ENCODE measurements around the gene DNAJC15. TPM values are rescaled to one million over a fixed set of nuclear protein-coding genes. Genes with fewer than 3 reads are reported as not detected.

The DNAJC15 gene
- total RNA-seq, 2 donors from 2014 or later: 29.7 to 46.9 TPM

DNA sequence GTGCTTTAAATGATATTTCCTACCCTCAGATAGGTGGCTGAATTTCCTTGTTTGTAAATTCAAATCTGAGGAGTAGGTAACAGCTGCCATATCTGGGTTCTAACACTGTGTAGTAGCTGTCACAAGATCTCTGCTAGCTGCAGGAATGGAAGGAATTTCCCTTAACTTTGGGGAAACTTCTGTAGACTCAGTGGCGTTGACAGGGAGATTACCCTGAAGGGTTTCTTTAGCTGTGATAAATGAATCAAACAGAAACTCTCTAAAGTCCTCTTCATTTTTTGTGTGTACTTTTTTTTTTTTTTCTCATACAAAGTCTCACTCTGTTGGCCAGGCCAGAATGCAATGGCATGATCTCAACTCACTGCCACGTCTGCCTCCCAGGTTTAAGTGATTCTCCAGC lies 26.0 kb upstream of the DNAJC15 start:
- TF ChIP-seq, protein P1, sequence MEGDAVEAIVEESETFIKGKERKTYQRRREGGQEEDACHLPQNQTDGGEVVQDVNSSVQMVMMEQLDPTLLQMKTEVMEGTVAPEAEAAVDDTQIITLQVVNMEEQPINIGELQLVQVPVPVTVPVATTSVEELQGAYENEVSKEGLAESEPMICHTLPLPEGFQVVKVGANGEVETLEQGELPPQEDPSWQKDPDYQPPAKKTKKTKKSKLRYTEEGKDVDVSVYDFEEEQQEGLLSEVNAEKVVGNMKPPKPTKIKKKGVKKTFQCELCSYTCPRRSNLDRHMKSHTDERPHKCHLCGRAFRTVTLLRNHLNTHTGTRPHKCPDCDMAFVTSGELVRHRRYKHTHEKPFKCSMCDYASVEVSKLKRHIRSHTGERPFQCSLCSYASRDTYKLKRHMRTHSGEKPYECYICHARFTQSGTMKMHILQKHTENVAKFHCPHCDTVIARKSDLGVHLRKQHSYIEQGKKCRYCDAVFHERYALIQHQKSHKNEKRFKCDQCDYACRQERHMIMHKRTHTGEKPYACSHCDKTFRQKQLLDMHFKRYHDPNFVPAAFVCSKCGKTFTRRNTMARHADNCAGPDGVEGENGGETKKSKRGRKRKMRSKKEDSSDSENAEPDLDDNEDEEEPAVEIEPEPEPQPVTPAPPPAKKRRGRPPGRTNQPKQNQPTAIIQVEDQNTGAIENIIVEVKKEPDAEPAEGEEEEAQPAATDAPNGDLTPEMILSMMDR (conservative IDR thresholded peaks at IDR 0.05): no peak
- Mint-ChIP-seq H3K9me3 (no peaks in the 10 kb centered on the region), H3K27ac (no peak overlapping the region)

DNA sequence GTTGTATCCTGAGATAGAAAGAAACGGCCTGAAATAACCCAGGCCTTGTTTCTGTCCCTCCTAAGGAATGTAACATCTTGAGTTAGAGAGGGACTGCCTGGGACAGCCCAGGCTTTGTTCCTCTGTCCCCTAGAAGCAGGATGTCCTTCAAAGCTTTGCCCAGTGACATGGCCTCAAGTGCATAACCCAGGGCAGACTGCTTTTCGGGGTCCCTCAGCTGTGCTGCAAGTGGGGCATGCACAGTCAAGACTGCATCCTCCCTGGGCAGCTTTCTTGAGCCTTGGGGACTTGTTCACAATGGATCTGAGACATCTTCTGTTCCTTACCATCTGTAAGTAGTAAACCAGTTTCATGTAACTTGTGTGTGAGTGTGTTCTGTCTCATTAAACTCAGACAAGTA lies 23.9 kb upstream of the DNAJC15 start:
- Mint-ChIP-seq H3K4me3 (no peak overlapping the region), H3K36me3 (ENCODE audit: low read depth) (no peaks in the 10 kb centered on the region), H3K4me1 (peaks cover 25% of the 10 kb centered on the region), H3K27me3 (ENCODE audit: insufficient read depth) (peaks cover 4% of the 10 kb centered on the region), H3K9me3 (no peaks in the 10 kb centered on the region), H3K27ac (no peak overlapping the region)
- H3K36me3 ChIP-seq (ENCODE audit: control insufficient read depth, insufficient read depth, low read length): no peaks in the 10 kb centered on the region
- DNase-seq: no peak
- WGBS, 2 experiments (ENCODE audit: insufficient coverage in 1 of 2, insufficient read length in 1 of 2): 84 to 85% methylated on average over 2 of the region's 2 CpGs
- H3K9ac ChIP-seq (ENCODE audit: extremely low read depth, low read length, poor library complexity, severe bottlenecking): no peak overlapping the region
- H3K27me3 ChIP-seq (ENCODE audit: control insufficient read depth, insufficient read depth, low read length, poor library complexity, severe bottlenecking): no peaks in the 10 kb centered on the region
- TF ChIP-seq, protein P1 (conservative IDR thresholded peaks at IDR 0.05): no peak
- no peak overlapping the region for H3K4me3 ChIP-seq (ENCODE audit: low read length)
- H3K4me1 ChIP-seq (ENCODE audit: control insufficient read depth, insufficient read depth, low read length): peaks cover 11% of the 10 kb centered on the region
- H3K9me3 ChIP-seq (ENCODE audit: control insufficient read depth, low read length): no peaks in the 10 kb centered on the region
- no peak overlapping the region for H3K27ac ChIP-seq (ENCODE audit: low read depth, low read length)

More for the DNA sequence above, 26.0 kb upstream of the DNAJC15 start:
- Histone ChIP-seq H3K9me3 (ENCODE audit: control insufficient read depth, low read length) (no peaks in the 10 kb centered on the region), H3K27me3 (ENCODE audit: control insufficient read depth, insufficient read depth, low read length, poor library complexity, severe bottlenecking) (no peaks in the 10 kb centered on the region), H3K4me3 (ENCODE audit: low read length) (no peak overlapping the region), H3K36me3 (ENCODE audit: control insufficient read depth, insufficient read depth, low read length) (no peaks in the 10 kb centered on the region), H3K4me1 (ENCODE audit: control insufficient read depth, insufficient read depth, low read length) (peaks cover 17% of the 10 kb centered on the region), H3K9ac (ENCODE audit: extremely low read depth, low read length, poor library complexity, severe bottlenecking) (no peak overlapping the region), H3K27ac (ENCODE audit: low read depth, low read length) (no peak overlapping the region)
- 94 to 96% methylated on average over 2 of the region's 2 CpGs for WGBS, 2 experiments (ENCODE audit: insufficient coverage in 1 of 2, insufficient read length in 1 of 2)
- Mint-ChIP-seq H3K4me3 (no peak overlapping the region), H3K27me3 (ENCODE audit: insufficient read depth) (peaks cover 14% of the 10 kb centered on the region), H3K4me1 (peaks cover 34% of the 10 kb centered on the region), H3K36me3 (ENCODE audit: low read depth) (no peaks in the 10 kb centered on the region)
- DNase-seq: no peak

DNA sequence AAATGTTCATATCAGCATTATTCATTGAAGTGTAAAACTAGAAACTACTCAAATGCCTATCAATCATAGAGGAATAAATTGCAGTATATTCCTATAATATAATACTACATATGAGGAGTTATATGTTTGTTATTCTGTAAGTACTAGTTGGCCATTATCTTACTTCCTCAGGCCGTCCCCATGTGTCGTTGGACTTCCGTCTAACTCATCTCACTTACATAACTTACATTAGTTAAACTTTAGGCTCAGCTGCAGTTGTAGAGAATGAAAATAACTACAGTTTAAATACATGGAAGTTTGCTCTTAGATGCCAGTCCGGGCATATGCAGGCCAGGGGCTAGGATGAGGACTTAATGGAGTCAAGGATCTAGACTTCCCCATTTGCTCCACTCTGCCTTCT lies 22.7 kb upstream of the DNAJC15 start:
- WGBS, 2 experiments (ENCODE audit: insufficient coverage in 1 of 2, insufficient read length in 1 of 2): 75% methylated on average over 4 of the region's 4 CpGs; no CpG with 5 or more reads in 1 of the 2 experiments
- H3K36me3 Mint-ChIP-seq (ENCODE audit: low read depth): no peaks in the 10 kb centered on the region
- Histone ChIP-seq H3K4me3 (ENCODE audit: low read length) (no peak overlapping the region), H3K27ac (ENCODE audit: low read depth, low read length) (no peak overlapping the region), H3K36me3 (ENCODE audit: control insufficient read depth, insufficient read depth, low read length) (no peaks in the 10 kb centered on the region), H3K9me3 (ENCODE audit: control insufficient read depth, low read length) (no peaks in the 10 kb centered on the region), H3K9ac (ENCODE audit: extremely low read depth, low read length, poor library complexity, severe bottlenecking) (no peak overlapping the region), H3K27me3 (ENCODE audit: control insufficient read depth, insufficient read depth, low read length, poor library complexity, severe bottlenecking) (no peaks in the 10 kb centered on the region), H3K4me1 (ENCODE audit: control insufficient read depth, insufficient read depth, low read length) (peaks cover 18% of the 10 kb centered on the region)
- H3K27me3 Mint-ChIP-seq (ENCODE audit: insufficient read depth): no peaks in the 10 kb centered on the region
- no peaks in the 10 kb centered on the region for H3K9me3 Mint-ChIP-seq
- H3K4me3 Mint-ChIP-seq: no peak overlapping the region
- TF ChIP-seq, protein P1 (conservative IDR thresholded peaks at IDR 0.05): no peak
- H3K4me1 Mint-ChIP-seq: peaks cover 24% of the 10 kb centered on the region
- no peak overlapping the region for H3K27ac Mint-ChIP-seq
- no peak for DNase-seq

All from endodermal cell (in vitro differentiated cells).